ENCODE measurements around the gene FOXK2.

DNA sequence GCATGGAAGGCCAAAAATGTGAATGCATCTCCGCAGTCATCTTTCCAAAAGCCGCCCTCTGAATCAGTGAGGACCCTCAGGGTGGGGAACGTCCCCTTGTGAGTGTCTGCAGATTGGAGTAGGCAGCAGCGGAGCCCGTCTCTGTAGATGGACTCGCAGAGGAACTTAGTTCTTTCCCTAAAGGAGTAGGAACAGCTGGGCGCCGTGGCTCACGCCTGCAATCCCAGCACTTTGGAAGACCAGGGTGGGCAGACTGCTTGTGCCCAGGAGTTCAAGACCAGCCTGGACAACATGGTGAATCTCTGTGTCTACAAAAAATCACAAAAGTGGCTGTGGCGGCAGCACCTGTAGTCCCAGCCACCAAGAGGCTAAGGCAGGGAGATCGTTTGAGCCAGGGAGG, 75.0 kb downstream of the FOXK2 start:
- TF ChIP-seq, protein P1, sequence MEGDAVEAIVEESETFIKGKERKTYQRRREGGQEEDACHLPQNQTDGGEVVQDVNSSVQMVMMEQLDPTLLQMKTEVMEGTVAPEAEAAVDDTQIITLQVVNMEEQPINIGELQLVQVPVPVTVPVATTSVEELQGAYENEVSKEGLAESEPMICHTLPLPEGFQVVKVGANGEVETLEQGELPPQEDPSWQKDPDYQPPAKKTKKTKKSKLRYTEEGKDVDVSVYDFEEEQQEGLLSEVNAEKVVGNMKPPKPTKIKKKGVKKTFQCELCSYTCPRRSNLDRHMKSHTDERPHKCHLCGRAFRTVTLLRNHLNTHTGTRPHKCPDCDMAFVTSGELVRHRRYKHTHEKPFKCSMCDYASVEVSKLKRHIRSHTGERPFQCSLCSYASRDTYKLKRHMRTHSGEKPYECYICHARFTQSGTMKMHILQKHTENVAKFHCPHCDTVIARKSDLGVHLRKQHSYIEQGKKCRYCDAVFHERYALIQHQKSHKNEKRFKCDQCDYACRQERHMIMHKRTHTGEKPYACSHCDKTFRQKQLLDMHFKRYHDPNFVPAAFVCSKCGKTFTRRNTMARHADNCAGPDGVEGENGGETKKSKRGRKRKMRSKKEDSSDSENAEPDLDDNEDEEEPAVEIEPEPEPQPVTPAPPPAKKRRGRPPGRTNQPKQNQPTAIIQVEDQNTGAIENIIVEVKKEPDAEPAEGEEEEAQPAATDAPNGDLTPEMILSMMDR (IDR thresholded peaks at IDR 0.05) = no peak
- no peak for TF ChIP-seq POLR2AphosphoS5 (IDR thresholded peaks at IDR 0.05)

All from esophagus muscularis mucosa (tissue), 3 donors.